HG03135 (cell line): ENCODE data around the gene PNPLA1.

Experiments used
- ATAC-seq: cut with Tn5 transposase; IDR thresholded peaks from one replicate; pipeline ENCODE4 v1.9.1; 2021; ENCODE audit warnings: mild to moderate bottlenecking, moderate library complexity; ENCODE audit not compliant: unreplicated experiment

The PNPLA1 gene

GRCh38 chr6:36269834-36270705 is at the start of gene PNPLA1:
PNPLA1 (plus strand) TSS chr6:36270060; CDS start chr6:36270460, 400 bp downstream.
- no peak for ATAC-seq

GRCh38 chr6:36220226-36220625 is 49.6 kb upstream of the PNPLA1 start:
- ATAC-seq, result no peak

GRCh38 chr6:36221674-36222073 is 48.2 kb upstream of the PNPLA1 start:
- no peak for ATAC-seq

GRCh38 chr6:36222924-36223323 is 46.9 kb upstream of the PNPLA1 start:
- no peak for ATAC-seq

GRCh38 chr6:36223706-36224105 is 46.2 kb upstream of the PNPLA1 start:
- ATAC-seq, result no peak

GRCh38 chr6:36224918-36225461 is 44.9 kb upstream of the PNPLA1 start:
- no peak for ATAC-seq

- ATAC-seq, result no peak
Observed at GRCh38 chr6:36226438-36227047, 43.3 kb upstream of the PNPLA1 start.

GRCh38 chr6:36227379-36228228 is 42.3 kb upstream of the PNPLA1 start:
- ATAC-seq, result no peak

GRCh38 chr6:36229223-36229622 is 40.6 kb upstream of the PNPLA1 start:
- no peak for ATAC-seq

GRCh38 chr6:36230371-36230770 is 39.5 kb upstream of the PNPLA1 start:
- no peak for ATAC-seq

GRCh38 chr6:36232172-36232571 is 37.7 kb upstream of the PNPLA1 start:
- no peak for ATAC-seq

- ATAC-seq, result no peak
Observed at GRCh38 chr6:36235309-36235708, 34.6 kb upstream of the PNPLA1 start.

GRCh38 chr6:36235862-36236261 is 34.0 kb upstream of the PNPLA1 start:
- no peak for ATAC-seq

GRCh38 chr6:36239774-36240173 is 30.1 kb upstream of the PNPLA1 start:
- ATAC-seq, result no peak

- ATAC-seq, result no peak
Observed at GRCh38 chr6:36241728-36242127, 28.1 kb upstream of the PNPLA1 start.

- no peak for ATAC-seq
Observed at GRCh38 chr6:36242161-36242560, 27.7 kb upstream of the PNPLA1 start.

GRCh38 chr6:36242626-36243025 is 27.2 kb upstream of the PNPLA1 start:
- ATAC-seq, result no peak

- no peak for ATAC-seq
Observed at GRCh38 chr6:36243562-36244212, 26.2 kb upstream of the PNPLA1 start.

- no peak for ATAC-seq
Observed at GRCh38 chr6:36244641-36245280, 25.1 kb upstream of the PNPLA1 start.

GRCh38 chr6:36245572-36246061 is 24.2 kb upstream of the PNPLA1 start:
- no peak for ATAC-seq
